Parathyroid adenoma (tissue), 2 donors: ENCODE results near the gene C20orf173.
A peak's percentile ranks its signal among the peaks of the same experiment; 100 is the strongest.

ENCODE experiments used
- H2AFZ ChIP-seq: fragments of 300-600 bp; sonication (generic); one replicate; pipeline ENCODE4 v1.7.0; 2017; ENCODE audit warnings: antibody characterized with exemption, mild to moderate bottlenecking
- H3K27ac ChIP-seq: fragments of 300-600 bp; sonication (generic); one replicate; pipeline ENCODE4 v1.7.0; 2017
- H3K27me3 ChIP-seq: fragments of 300-600 bp; sonication (generic); one replicate; pipeline ENCODE4 v1.7.0; 2017; ENCODE audit warnings: low read length; ENCODE audit not compliant: control insufficient read depth, insufficient read depth
- H3K36me3 ChIP-seq: fragments of 300-600 bp; sonication (generic); one replicate; pipeline ENCODE4 v1.7.0; 2017; ENCODE audit warnings: low read length; ENCODE audit not compliant: control insufficient read depth, insufficient read depth
- H3K4me1 ChIP-seq: fragments of 300-600 bp; sonication (generic); one replicate; pipeline ENCODE4 v1.7.0; 2017; ENCODE audit warnings: control low read depth
- H3K4me2 ChIP-seq: fragments of 300-600 bp; sonication (generic); one replicate; pipeline ENCODE4 v1.7.0; 2017; ENCODE audit warnings: low read length
- H3K4me3 ChIP-seq: fragments of 300-600 bp; sonication (generic); one replicate; pipeline ENCODE4 v1.7.0; 2017; ENCODE audit warnings: low read depth, low read length
- H3K79me2 ChIP-seq: fragments of 300-600 bp; sonication (generic); one replicate; pipeline ENCODE4 v1.7.0; 2017; ENCODE audit warnings: control low read depth
- H3K9ac ChIP-seq: fragments of 300-600 bp; sonication (generic); one replicate; pipeline ENCODE4 v1.7.0; 2017; ENCODE audit warnings: mild to moderate bottlenecking
- H3K9me3 ChIP-seq: fragments of 300-600 bp; sonication (generic); one replicate; pipeline ENCODE4 v1.7.0; 2017; ENCODE audit warnings: low read length; ENCODE audit not compliant: control insufficient read depth
- CTCF ChIP-seq: fragments of 300-600 bp; sonication (generic); IDR thresholded peaks from one replicate; pipeline ENCODE4 v1.7.0; 2017; ENCODE audit warnings: antibody characterized with exemption, mild to moderate bottlenecking
- donor health status: primary hyperparathyroidism.

C20orf173 gene

GRCh38 chr20:35515341-35515740, 14.1 kb downstream of the C20orf173 start:
- Histone ChIP-seq H3K36me3 (no peaks in the 10 kb centered on the region), H3K4me3 (no peak overlapping the region), H3K9ac (no peak overlapping the region), H3K4me1 (no peaks in the 10 kb centered on the region), H3K4me2 (no peak overlapping the region), H3K27ac (no peak overlapping the region), H3K9me3 (no peaks in the 10 kb centered on the region), H2AFZ (no peak overlapping the region), H3K27me3 (no peaks in the 10 kb centered on the region), H3K79me2 (no peaks in the 10 kb centered on the region)
- TF ChIP-seq CTCF: no peak

GRCh38 chr20:35514371-35514932, 15.0 kb downstream of the C20orf173 start:
- H3K27ac ChIP-seq: no peak overlapping the region
- no peak overlapping the region for H2AFZ ChIP-seq
- no peak overlapping the region for H3K4me3 ChIP-seq
- TF ChIP-seq CTCF: no peak
- H3K9me3 ChIP-seq: no peaks in the 10 kb centered on the region
- no peak overlapping the region for H3K4me2 ChIP-seq
- H3K9ac ChIP-seq: no peak overlapping the region
- H3K4me1 ChIP-seq: no peaks in the 10 kb centered on the region
- no peaks in the 10 kb centered on the region for H3K79me2 ChIP-seq
- no peaks in the 10 kb centered on the region for H3K27me3 ChIP-seq
- H3K36me3 ChIP-seq: no peaks in the 10 kb centered on the region

- TF ChIP-seq CTCF: peak; percentile 54
- Histone ChIP-seq H3K4me1 (no peaks in the 10 kb centered on the region), H3K79me2 (no peaks in the 10 kb centered on the region), H3K9ac (no peak overlapping the region), H2AFZ (no peak overlapping the region), H3K4me2 (no peak overlapping the region), H3K27ac (no peak overlapping the region), H3K9me3 (no peaks in the 10 kb centered on the region), H3K4me3 (no peak overlapping the region), H3K36me3 (no peaks in the 10 kb centered on the region), H3K27me3 (no peaks in the 10 kb centered on the region)
These were observed 17.5 kb downstream of the C20orf173 start for GRCh38 chr20:35511814-35512420.

GRCh38 chr20:35510951-35511735, 18.3 kb downstream of the C20orf173 start:
- Histone ChIP-seq H3K4me1 (no peaks in the 10 kb centered on the region), H3K9me3 (no peaks in the 10 kb centered on the region), H3K79me2 (no peaks in the 10 kb centered on the region), H3K9ac (no peak overlapping the region), H3K27ac (no peak overlapping the region), H3K36me3 (no peaks in the 10 kb centered on the region), H3K4me3 (no peak overlapping the region), H3K27me3 (no peaks in the 10 kb centered on the region), H3K4me2 (no peak overlapping the region), H2AFZ (no peak overlapping the region)
- TF ChIP-seq CTCF: no peak
